C4-2B (cell line): ENCODE data around the gene MGMT.

ENCODE experiments used
- CTCF ChIP-seq: fragments of 450-650 bp; conservative IDR thresholded peaks from 2 replicates; pipeline ENCODE4 v1.5.1; 2017; ENCODE audit warnings: mild to moderate bottlenecking
- ZFX ChIP-seq: fragments of 450-650 bp; IDR thresholded peaks from 2 replicates; pipeline ENCODE4 v1.6.1; 2017

GRCh38 chr10:129653861-129654260, 186.8 kb downstream of the MGMT start:
- no peak for TF ChIP-seq CTCF
- TF ChIP-seq ZFX: no peak
